ENCODE results near the gene INSM1.
"Not testable (repeated sequence)": the region's sequence is repeated elsewhere in the genome, so short reads cannot be mapped to it uniquely, and the experiment has no call there.

Gene INSM1

GRCh38 chr20:20367575-20368417 lies at the start of gene INSM1:
INSM1 (plus strand) TSS chr20:20368104; CDS start chr20:20368268, 164 bp downstream.
- peak; percentile 23 for DNase-seq

- DNase-seq, result no peak
Observed at GRCh38 chr20:20318365-20319161, 49.3 kb upstream of the INSM1 start.

- no peak for DNase-seq
Observed at GRCh38 chr20:20321134-20321533, 46.8 kb upstream of the INSM1 start.

- DNase-seq, result no peak
Observed at GRCh38 chr20:20321917-20322316, 46.0 kb upstream of the INSM1 start.

- DNase-seq, result no peak
Observed at GRCh38 chr20:20322912-20323311, 45.0 kb upstream of the INSM1 start.

- DNase-seq, result no peak
Observed at GRCh38 chr20:20327746-20328145, 40.2 kb upstream of the INSM1 start.

- no peak for DNase-seq
Observed at GRCh38 chr20:20329564-20329963, 38.3 kb upstream of the INSM1 start.

- DNase-seq, result no peak
Observed at GRCh38 chr20:20331156-20331555, 36.7 kb upstream of the INSM1 start.

GRCh38 chr20:20331817-20332216 lies 36.1 kb upstream of the INSM1 start:
- DNase-seq, result no peak

- DNase-seq, result no peak
Observed at GRCh38 chr20:20333866-20334265, 34.0 kb upstream of the INSM1 start.

GRCh38 chr20:20334489-20334888 lies 33.4 kb upstream of the INSM1 start:
- peak; percentile 12 for DNase-seq

GRCh38 chr20:20338133-20338730 lies 29.7 kb upstream of the INSM1 start:
- DNase-seq, result no peak

GRCh38 chr20:20340443-20340842 lies 27.5 kb upstream of the INSM1 start:
- DNase-seq, result no peak

- DNase-seq, result no peak
Observed at GRCh38 chr20:20341371-20341770, 26.5 kb upstream of the INSM1 start.

- no peak for DNase-seq
Observed at GRCh38 chr20:20342066-20342465, 25.8 kb upstream of the INSM1 start.

- no peak for DNase-seq
Observed at GRCh38 chr20:20343932-20344331, 24.0 kb upstream of the INSM1 start.

GRCh38 chr20:20344476-20344875 lies 23.4 kb upstream of the INSM1 start:
- no peak for DNase-seq

- no peak for DNase-seq
Observed at GRCh38 chr20:20353576-20353975, 14.3 kb upstream of the INSM1 start.

GRCh38 chr20:20355503-20355902 lies 12.4 kb upstream of the INSM1 start:
- DNase-seq, result not testable (repeated sequence)

GRCh38 chr20:20358801-20359200 lies 9.1 kb upstream of the INSM1 start:
- no peak for DNase-seq

- DNase-seq, result no peak
Observed at GRCh38 chr20:20359628-20360027, 8.3 kb upstream of the INSM1 start.

GRCh38 chr20:20360464-20360863 lies 7.4 kb upstream of the INSM1 start:
- DNase-seq, result peak; percentile 66

GRCh38 chr20:20362774-20363433 lies 5.0 kb upstream of the INSM1 start:
- DNase-seq, result no peak

Data from activated CD4-positive, alpha-beta T cell treated with anti-CD3 and anti-CD28 coated beads, Interleukin-10, Interleukin-2, amounts not matched to agents 100 ng/mL and 50 ng/mL, durations not matched to agents 16 hours and 8 hours (primary cell).